Panc1 (cell line): ENCODE results near the gene TNRC18.

Experiments
- POLR2AphosphoS5 ChIP-seq: IDR thresholded peaks from 2 replicates; pipeline ENCODE4 v1.6.1; 2012; ENCODE audit warnings: mild to moderate bottlenecking, low read depth, low read length, moderate library complexity
- TCF7L2 ChIP-seq: IDR thresholded peaks from 2 replicates; pipeline ENCODE4 v1.6.1; 2011; ENCODE audit warnings: mild to moderate bottlenecking, low read depth, low read length, inconsistent platforms
- TF ChIP-seq, protein P1 (sequence below): fragments of 450-650 bp; IDR thresholded peaks from 2 replicates; pipeline ENCODE4 v1.5.1; 2017; ENCODE audit warnings: mild to moderate bottlenecking
- TF ChIP-seq, protein P2 (sequence below), 2 experiments: IDR thresholded peaks; 2 replicates each; pipeline ENCODE4 v1.6.1; 2011 to 2012; ENCODE audit warnings: low read depth in 2 of 2, control low read depth in 1 of 2, low read length in 1 of 2, mild to moderate bottlenecking in 1 of 2, moderate library complexity in 1 of 2; ENCODE audit not compliant: insufficient read depth in 1 of 2

DNA sequence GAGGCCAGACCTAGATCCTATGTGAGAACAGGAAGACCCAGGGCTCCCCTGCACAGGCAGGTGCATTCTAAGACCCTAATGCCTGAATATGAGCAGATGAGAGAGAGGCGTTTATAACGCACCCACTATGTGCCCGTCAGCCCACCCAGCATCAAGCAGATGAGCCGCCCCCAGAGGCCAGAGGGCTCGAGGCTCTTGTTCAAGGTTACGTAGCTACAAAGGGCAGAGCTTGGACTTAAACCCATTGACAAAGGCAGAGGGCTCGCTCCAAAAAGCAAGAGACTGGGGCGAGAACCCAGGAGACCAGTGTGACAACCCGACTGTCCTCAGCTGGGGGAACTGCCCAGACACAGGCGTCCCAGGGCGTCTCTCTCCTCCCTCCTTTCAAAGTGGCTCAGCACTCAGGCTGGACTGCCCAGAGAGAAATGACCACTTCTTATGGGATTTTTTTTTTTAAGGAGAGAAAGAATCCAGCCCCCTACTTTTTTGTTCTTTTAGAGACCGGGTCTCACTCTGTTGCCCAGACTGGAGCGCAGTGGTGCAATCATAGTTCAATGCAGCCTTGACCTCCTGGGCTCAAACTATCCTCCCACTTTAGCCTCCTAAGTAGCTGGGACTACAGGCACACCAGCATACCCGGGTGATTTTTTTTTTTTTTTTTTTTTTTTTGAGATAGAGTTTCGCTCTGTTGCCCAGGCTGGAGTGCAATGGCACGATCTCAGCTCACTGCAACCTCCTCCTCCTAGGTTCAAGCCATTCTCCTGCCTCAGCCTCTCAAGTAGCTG is 40.1 kb downstream of the TNRC18 start:
- TF ChIP-seq, protein P1, sequence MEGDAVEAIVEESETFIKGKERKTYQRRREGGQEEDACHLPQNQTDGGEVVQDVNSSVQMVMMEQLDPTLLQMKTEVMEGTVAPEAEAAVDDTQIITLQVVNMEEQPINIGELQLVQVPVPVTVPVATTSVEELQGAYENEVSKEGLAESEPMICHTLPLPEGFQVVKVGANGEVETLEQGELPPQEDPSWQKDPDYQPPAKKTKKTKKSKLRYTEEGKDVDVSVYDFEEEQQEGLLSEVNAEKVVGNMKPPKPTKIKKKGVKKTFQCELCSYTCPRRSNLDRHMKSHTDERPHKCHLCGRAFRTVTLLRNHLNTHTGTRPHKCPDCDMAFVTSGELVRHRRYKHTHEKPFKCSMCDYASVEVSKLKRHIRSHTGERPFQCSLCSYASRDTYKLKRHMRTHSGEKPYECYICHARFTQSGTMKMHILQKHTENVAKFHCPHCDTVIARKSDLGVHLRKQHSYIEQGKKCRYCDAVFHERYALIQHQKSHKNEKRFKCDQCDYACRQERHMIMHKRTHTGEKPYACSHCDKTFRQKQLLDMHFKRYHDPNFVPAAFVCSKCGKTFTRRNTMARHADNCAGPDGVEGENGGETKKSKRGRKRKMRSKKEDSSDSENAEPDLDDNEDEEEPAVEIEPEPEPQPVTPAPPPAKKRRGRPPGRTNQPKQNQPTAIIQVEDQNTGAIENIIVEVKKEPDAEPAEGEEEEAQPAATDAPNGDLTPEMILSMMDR, result no peak
- no peak for TF ChIP-seq POLR2AphosphoS5
- TF ChIP-seq TCF7L2, result no peak
- TF ChIP-seq, protein P2, sequence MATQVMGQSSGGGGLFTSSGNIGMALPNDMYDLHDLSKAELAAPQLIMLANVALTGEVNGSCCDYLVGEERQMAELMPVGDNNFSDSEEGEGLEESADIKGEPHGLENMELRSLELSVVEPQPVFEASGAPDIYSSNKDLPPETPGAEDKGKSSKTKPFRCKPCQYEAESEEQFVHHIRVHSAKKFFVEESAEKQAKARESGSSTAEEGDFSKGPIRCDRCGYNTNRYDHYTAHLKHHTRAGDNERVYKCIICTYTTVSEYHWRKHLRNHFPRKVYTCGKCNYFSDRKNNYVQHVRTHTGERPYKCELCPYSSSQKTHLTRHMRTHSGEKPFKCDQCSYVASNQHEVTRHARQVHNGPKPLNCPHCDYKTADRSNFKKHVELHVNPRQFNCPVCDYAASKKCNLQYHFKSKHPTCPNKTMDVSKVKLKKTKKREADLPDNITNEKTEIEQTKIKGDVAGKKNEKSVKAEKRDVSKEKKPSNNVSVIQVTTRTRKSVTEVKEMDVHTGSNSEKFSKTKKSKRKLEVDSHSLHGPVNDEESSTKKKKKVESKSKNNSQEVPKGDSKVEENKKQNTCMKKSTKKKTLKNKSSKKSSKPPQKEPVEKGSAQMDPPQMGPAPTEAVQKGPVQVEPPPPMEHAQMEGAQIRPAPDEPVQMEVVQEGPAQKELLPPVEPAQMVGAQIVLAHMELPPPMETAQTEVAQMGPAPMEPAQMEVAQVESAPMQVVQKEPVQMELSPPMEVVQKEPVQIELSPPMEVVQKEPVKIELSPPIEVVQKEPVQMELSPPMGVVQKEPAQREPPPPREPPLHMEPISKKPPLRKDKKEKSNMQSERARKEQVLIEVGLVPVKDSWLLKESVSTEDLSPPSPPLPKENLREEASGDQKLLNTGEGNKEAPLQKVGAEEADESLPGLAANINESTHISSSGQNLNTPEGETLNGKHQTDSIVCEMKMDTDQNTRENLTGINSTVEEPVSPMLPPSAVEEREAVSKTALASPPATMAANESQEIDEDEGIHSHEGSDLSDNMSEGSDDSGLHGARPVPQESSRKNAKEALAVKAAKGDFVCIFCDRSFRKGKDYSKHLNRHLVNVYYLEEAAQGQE (IDR thresholded peaks at IDR 0.05; ENCODE audit: insufficient read depth in 1 of 2, low read depth in 2 of 2, low read length in 1 of 2), result no peak
